Subcutaneous abdominal adipose tissue (tissue), 5 donors: ENCODE data around the gene TXLNG.
"Not testable (repeated sequence)": the region's sequence is repeated elsewhere in the genome, so short reads cannot be mapped to it uniquely, and the experiment has no call there.

Experiments used
- H3K27ac ChIP-seq: one replicate; pipeline ENCODE4 v1.7.0; 2013; ENCODE audit warnings: low read depth, mild to moderate bottlenecking, inconsistent platforms, low read length, moderate library complexity
- H3K27me3 ChIP-seq, 5 donors: one replicate each; pipeline ENCODE4 v1.7.0; 2013; ENCODE audit warnings: low read length in 5 of 5, inconsistent platforms in 1 of 5; ENCODE audit not compliant: control insufficient read depth in 5 of 5, insufficient read depth in 4 of 5
- H3K36me3 ChIP-seq, 5 donors: one replicate each; pipeline ENCODE4 v1.7.0; 2013; ENCODE audit warnings: low read length in 5 of 5; ENCODE audit not compliant: control insufficient read depth in 5 of 5, insufficient read depth in 5 of 5
- H3K4me1 ChIP-seq, 5 donors: one replicate each; pipeline ENCODE4 v1.7.0; 2013; ENCODE audit warnings: low read length in 5 of 5, mild to moderate bottlenecking in 3 of 5, moderate library complexity in 1 of 5; ENCODE audit not compliant: control insufficient read depth in 5 of 5, insufficient read depth in 5 of 5
- H3K4me3 ChIP-seq, 5 donors: one replicate each; pipeline ENCODE4 v1.7.0; 2013; ENCODE audit warnings: low read length in 5 of 5, low read depth in 1 of 5
- H3K9ac ChIP-seq, 5 donors: one replicate each; pipeline ENCODE4 v1.7.0; 2013; ENCODE audit warnings: low read length in 5 of 5, mild to moderate bottlenecking in 4 of 5, moderate library complexity in 3 of 5
- H3K9me3 ChIP-seq, 5 donors: one replicate each; pipeline ENCODE4 v1.7.0; 2013; ENCODE audit warnings: low read length in 5 of 5; ENCODE audit not compliant: control insufficient read depth in 5 of 5
- donor health status: healthy.
- donor health status: healthy.
- donor health status: healthy.
- donor health status: healthy.
- donor health status: healthy.

The TXLNG gene

GRCh38 chrX:16761500-16761899, 24.8 kb upstream of the TXLNG start:
- not testable (repeated sequence) for H3K9me3 ChIP-seq, H3K4me1 ChIP-seq, H3K27me3 ChIP-seq, H3K27ac ChIP-seq, H3K4me3 ChIP-seq, H3K9ac ChIP-seq
- peaks cover 22 to 30% (median 28%) of the 10 kb centered on the region in 5 donors for H3K36me3 ChIP-seq

GRCh38 chrX:16762579-16762978, 23.7 kb upstream of the TXLNG start:
- Histone ChIP-seq H3K4me1 (no peaks in the 10 kb centered on the region), H3K9ac (no peak overlapping the region), H3K27me3 (peaks cover 0 to 9% (median 0%) of the 10 kb centered on the region in 5 donors), H3K4me3 (no peak overlapping the region), H3K27ac (no peak overlapping the region), H3K9me3 (no peaks in the 10 kb centered on the region), H3K36me3 (peaks cover 15 to 24% (median 21%) of the 10 kb centered on the region in 5 donors)

GRCh38 chrX:16765594-16765993, 20.7 kb upstream of the TXLNG start:
- H3K9me3 ChIP-seq, result peaks cover 0 to 3% (median 0%) of the 10 kb centered on the region in 5 donors
- H3K27me3 ChIP-seq, result peaks cover 0 to 9% (median 3%) of the 10 kb centered on the region in 5 donors
- no peak overlapping the region for H3K27ac ChIP-seq
- H3K9ac ChIP-seq, result no peak overlapping the region
- H3K4me1 ChIP-seq, result no peaks in the 10 kb centered on the region
- H3K36me3 ChIP-seq, result peaks cover under 1 to 4% (median 2%) of the 10 kb centered on the region in 5 donors
- no peak overlapping the region for H3K4me3 ChIP-seq

- Histone ChIP-seq H3K9me3 (peaks cover 0 to 3% (median 0%) of the 10 kb centered on the region in 5 donors), H3K9ac (no peak overlapping the region), H3K27me3 (peaks cover 0 to 9% (median 3%) of the 10 kb centered on the region in 5 donors), H3K4me1 (no peaks in the 10 kb centered on the region), H3K27ac (no peak overlapping the region), H3K36me3 (no peaks in the 10 kb centered on the region), H3K4me3 (no peak overlapping the region)
Observed at GRCh38 chrX:16770970-16771482, 15.2 kb upstream of the TXLNG start.

GRCh38 chrX:16771483-16772398, 14.5 kb upstream of the TXLNG start:
- Histone ChIP-seq H3K4me1 (no peaks in the 10 kb centered on the region), H3K9me3 (peaks cover 0 to 3% (median 0%) of the 10 kb centered on the region in 5 donors), H3K36me3 (no peaks in the 10 kb centered on the region), H3K4me3 (no peak overlapping the region), H3K27me3 (peaks cover 0 to 9% (median 3%) of the 10 kb centered on the region in 5 donors), H3K27ac (no peak overlapping the region), H3K9ac (no peak overlapping the region)

GRCh38 chrX:16772460-16772859, 13.8 kb upstream of the TXLNG start:
- no peak overlapping the region for H3K4me3 ChIP-seq
- peaks cover 0 to 3% (median 0%) of the 10 kb centered on the region in 5 donors for H3K9me3 ChIP-seq
- no peaks in the 10 kb centered on the region for H3K4me1 ChIP-seq
- no peak overlapping the region for H3K27ac ChIP-seq
- H3K9ac ChIP-seq, result no peak overlapping the region
- peaks cover 0 to 9% (median 1%) of the 10 kb centered on the region in 5 donors for H3K27me3 ChIP-seq
- no peaks in the 10 kb centered on the region for H3K36me3 ChIP-seq

GRCh38 chrX:16774746-16775145, 11.5 kb upstream of the TXLNG start:
- peaks cover 0 to 3% (median 1%) of the 10 kb centered on the region in 5 donors for H3K27me3 ChIP-seq
- H3K27ac ChIP-seq, result no peak overlapping the region
- H3K9me3 ChIP-seq, result no peaks in the 10 kb centered on the region
- no peak overlapping the region for H3K4me3 ChIP-seq
- H3K9ac ChIP-seq, result no peak overlapping the region
- no peaks in the 10 kb centered on the region for H3K4me1 ChIP-seq
- no peaks in the 10 kb centered on the region for H3K36me3 ChIP-seq

- Histone ChIP-seq H3K9ac (no peak overlapping the region), H3K27ac (no peak overlapping the region), H3K4me3 (no peak overlapping the region), H3K36me3 (no peaks in the 10 kb centered on the region), H3K4me1 (no peaks in the 10 kb centered on the region), H3K27me3 (peaks cover 0 to 3% (median 0%) of the 10 kb centered on the region in 5 donors), H3K9me3 (no peaks in the 10 kb centered on the region)
Observed at GRCh38 chrX:16778545-16778944, 7.7 kb upstream of the TXLNG start.

- no peak overlapping the region for H3K9ac ChIP-seq
- H3K27ac ChIP-seq, result no peak overlapping the region
- H3K4me1 ChIP-seq, result no peaks in the 10 kb centered on the region
Observed at GRCh38 chrX:16778993-16779392, 7.3 kb upstream of the TXLNG start.

GRCh38 chrX:16779815-16780214, 6.5 kb upstream of the TXLNG start:
- not testable (repeated sequence) for H3K9me3 ChIP-seq, H3K9ac ChIP-seq, H3K27me3 ChIP-seq, H3K4me1 ChIP-seq, H3K4me3 ChIP-seq, H3K36me3 ChIP-seq, H3K27ac ChIP-seq

More at GRCh38 chrX:16778993-16779392, 7.3 kb upstream of the TXLNG start:
- no peaks in the 10 kb centered on the region for H3K9me3 ChIP-seq
- no peak overlapping the region for H3K4me3 ChIP-seq
- H3K27me3 ChIP-seq, result peaks cover 0 to 3% (median 0%) of the 10 kb centered on the region in 5 donors
- H3K36me3 ChIP-seq, result no peaks in the 10 kb centered on the region
